Measurements from ENCODE around the gene ZNF280D.

DNA sequence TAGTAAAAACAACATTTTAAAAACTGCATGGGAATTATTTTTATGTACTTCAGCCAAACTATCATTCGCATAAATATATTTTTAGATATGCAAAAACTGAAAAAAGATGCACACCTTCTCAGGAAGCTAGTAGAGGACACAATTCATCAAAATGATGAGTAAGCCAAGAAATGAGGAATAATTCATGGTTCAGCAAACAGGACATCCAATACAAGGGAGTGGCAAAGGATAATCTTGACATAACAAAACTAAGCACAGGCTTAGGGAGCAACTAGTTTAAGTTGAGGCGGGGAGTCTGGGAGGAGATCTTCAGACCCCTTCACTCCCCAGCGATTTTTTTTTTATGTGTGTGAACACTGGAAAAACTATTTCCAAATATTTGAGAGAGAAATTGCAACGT, 93.7 kb downstream of the ZNF280D start:
- TF ChIP-seq CTCF (IDR thresholded peaks at IDR 0.05) (no peak), BCL3 (IDR thresholded peaks at IDR 0.05) (no peak), POLR2A (IDR thresholded peaks at IDR 0.05; ENCODE audit: low read length) (no peak), FOSL2 (IDR thresholded peaks at IDR 0.05) (no peak), FOSL2 (CRISPR knock-in tag; IDR thresholded peaks at IDR 0.05) (no peak), HOXA7 (CRISPR knock-in tag; IDR thresholded peaks at IDR 0.05) (no peak), JUNB (IDR thresholded peaks at IDR 0.05) (no peak), CHD2 (IDR thresholded peaks at IDR 0.05; ENCODE audit: low read length, partially characterized antibody) (no peak), REST (IDR thresholded peaks at IDR 0.05) (no peak)
